ENCODE data around the gene DNAL4. TPM values are rescaled to one million over a fixed set of nuclear protein-coding genes. Genes with fewer than 3 reads are reported as not detected.

Gene DNAL4
- total and polyA plus RNA-seq, 10 of the 15 experiments (the other 5 are each of a cell fraction or from before 2014, with no cell fraction given): 0.35 to 8.5 (median 6.3) TPM; not detected in 1

- RAD21 ChIA-PET (ENCODE audit: unreplicated experiment): interaction anchor here (2.5 kb wide), 1 partner anchor 235 kb away, joined by 23 read pairs; no protein-coding TSS in a partner anchor
- no peaks in the 10 kb centered on the region for H4K20me1 ChIP-seq (ENCODE audit: control insufficient read depth, insufficient read depth)
- SMC1A ChIA-PET (ENCODE audit: uncharacterized antibody, unreplicated experiment): interaction anchor here (0.7 to 2.1 kb wide), 2 partner anchors 102 to 250 kb away, joined by 3 to 10 read pairs; no protein-coding TSS in a partner anchor
- no peak overlapping the region for H2AFZ ChIP-seq (ENCODE audit: control insufficient read depth, low read depth, low read length)
- TF ChIP-seq RCOR1 (conservative IDR thresholded peaks at IDR 0.05; ENCODE audit: low read depth, low read length) (no peak), RELB (IDR thresholded peaks at IDR 0.05; ENCODE audit: low read depth) (no peak), TAF1 (IDR thresholded peaks at IDR 0.05; ENCODE audit: borderline replicate concordance, low read depth, low read length) (no peak), ASH2L (IDR thresholded peaks at IDR 0.05; ENCODE audit: borderline replicate concordance, low read depth) (no peak), GATAD2B (conservative IDR thresholded peaks at IDR 0.05; ENCODE audit: low read depth) (no peak), RFX5 (IDR thresholded peaks at IDR 0.05; ENCODE audit: low read depth, low read length) (no peak), ZNF217 (IDR thresholded peaks at IDR 0.05) (no peak), TCF12 (IDR thresholded peaks at IDR 0.05; ENCODE audit: low read depth, low read length) (no peak), HCFC1 (IDR thresholded peaks at IDR 0.05; ENCODE audit: low read length) (no peak), SUZ12 (IDR thresholded peaks at IDR 0.05; ENCODE audit: unreplicated experiment) (no peak), IRF4 (IDR thresholded peaks at IDR 0.05; ENCODE audit: low read depth, low read length) (no peak), BCL11A (IDR thresholded peaks at IDR 0.05; ENCODE audit: low read depth, low read length) (no peak), RBBP5 (conservative IDR thresholded peaks at IDR 0.05) (no peak), BRCA1 (IDR thresholded peaks at IDR 0.05; ENCODE audit: low read depth, low read length) (no peak), POLR2AphosphoS5 (IDR thresholded peaks at IDR 0.05; ENCODE audit: low read length) (no peak)
- TF ChIP-seq, protein P1, sequence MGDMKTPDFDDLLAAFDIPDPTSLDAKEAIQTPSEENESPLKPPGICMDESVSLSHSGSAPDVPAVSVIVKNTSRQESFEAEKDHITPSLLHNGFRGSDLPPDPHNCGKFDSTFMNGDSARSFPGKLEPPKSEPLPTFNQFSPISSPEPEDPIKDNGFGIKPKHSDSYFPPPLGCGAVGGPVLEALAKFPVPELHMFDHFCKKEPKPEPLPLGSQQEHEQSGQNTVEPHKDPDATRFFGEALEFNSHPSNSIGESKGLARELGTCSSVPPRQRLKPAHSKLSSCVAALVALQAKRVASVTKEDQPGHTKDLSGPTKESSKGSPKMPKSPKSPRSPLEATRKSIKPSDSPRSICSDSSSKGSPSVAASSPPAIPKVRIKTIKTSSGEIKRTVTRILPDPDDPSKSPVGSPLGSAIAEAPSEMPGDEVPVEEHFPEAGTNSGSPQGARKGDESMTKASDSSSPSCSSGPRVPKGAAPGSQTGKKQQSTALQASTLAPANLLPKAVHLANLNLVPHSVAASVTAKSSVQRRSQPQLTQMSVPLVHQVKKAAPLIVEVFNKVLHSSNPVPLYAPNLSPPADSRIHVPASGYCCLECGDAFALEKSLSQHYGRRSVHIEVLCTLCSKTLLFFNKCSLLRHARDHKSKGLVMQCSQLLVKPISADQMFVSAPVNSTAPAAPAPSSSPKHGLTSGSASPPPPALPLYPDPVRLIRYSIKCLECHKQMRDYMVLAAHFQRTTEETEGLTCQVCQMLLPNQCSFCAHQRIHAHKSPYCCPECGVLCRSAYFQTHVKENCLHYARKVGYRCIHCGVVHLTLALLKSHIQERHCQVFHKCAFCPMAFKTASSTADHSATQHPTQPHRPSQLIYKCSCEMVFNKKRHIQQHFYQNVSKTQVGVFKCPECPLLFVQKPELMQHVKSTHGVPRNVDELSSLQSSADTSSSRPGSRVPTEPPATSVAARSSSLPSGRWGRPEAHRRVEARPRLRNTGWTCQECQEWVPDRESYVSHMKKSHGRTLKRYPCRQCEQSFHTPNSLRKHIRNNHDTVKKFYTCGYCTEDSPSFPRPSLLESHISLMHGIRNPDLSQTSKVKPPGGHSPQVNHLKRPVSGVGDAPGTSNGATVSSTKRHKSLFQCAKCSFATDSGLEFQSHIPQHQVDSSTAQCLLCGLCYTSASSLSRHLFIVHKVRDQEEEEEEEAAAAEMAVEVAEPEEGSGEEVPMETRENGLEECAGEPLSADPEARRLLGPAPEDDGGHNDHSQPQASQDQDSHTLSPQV (IDR thresholded peaks at IDR 0.05): no peak
- H3K27me3 ChIP-seq (replicated peaks in 1 of 2; ENCODE audit: control insufficient read depth in 2 of 2, insufficient read depth in 2 of 2, low read length in 1 of 2): no peaks in the 10 kb centered on the region; a peak in 1 of 4 replicates
- no peak overlapping the region for H3K4me2 ChIP-seq (ENCODE audit: control insufficient read depth, insufficient read depth)
- no peak for ATAC-seq
- in situ Hi-C loops (cut with MboI) (loop anchor here (10.0 kb wide), 1 partner anchor 357 kb away; no protein-coding TSS in a partner anchor), intact Hi-C loops (cut with micrococcal nuclease; ENCODE audit: unreplicated experiment) (loop anchor here (2.0 to 10.0 kb wide), 4 partner anchors 89 to 547 kb away; partner anchors contain the start of gene RPL3)
- no peaks in the 10 kb centered on the region for H3K79me2 ChIP-seq (ENCODE audit: control insufficient read depth, insufficient read depth, low read length)
- WGBS (ENCODE audit: insufficient coverage, insufficient replicate concordance, low lambda C conversion rate, missing lambda C conversion rate): 78% methylated on average over 11 of the region's 11 CpGs
- no peaks in the 10 kb centered on the region for H3K4me1 ChIP-seq (ENCODE audit: control insufficient read depth, insufficient read depth, low read length)
- H3K4me3 ChIP-seq: no peak overlapping the region
- CTCF ChIA-PET: interaction anchor here (0.8 to 4.8 kb wide), 13 partner anchors 11 to 551 kb away, joined by 3 to 42 read pairs (median 4); partner anchors contain the start of genes RPL3 and SUN2
- BruUV-seq (replicated peaks): no TSS peak
- no peak for DNase-seq (ENCODE audit: low read depth, low spot score)
- H3K36me3 ChIP-seq (ENCODE audit: control insufficient read depth in 2 of 2, insufficient read depth in 2 of 2, low read length in 1 of 2): no peaks in the 10 kb centered on the region
- POLR2A ChIA-PET: no interaction called here
- no peak for FAIRE-seq
- no peak overlapping the region for H3K27ac ChIP-seq (ENCODE audit: control insufficient read depth, insufficient read depth)
- no peak overlapping the region for H3K9ac ChIP-seq (ENCODE audit: control insufficient read depth, insufficient read depth, low read length)
- no peaks in the 10 kb centered on the region for H3K9me3 ChIP-seq (replicated peaks; ENCODE audit: control insufficient read depth, insufficient read depth, low read length)
These were observed 25.9 kb downstream of the DNAL4 start for GRCh38 chr22:38768036-38768435.
